Posterior cingulate gyrus (tissue), 11 donors: ENCODE measurements around the gene PLCB1.

ENCODE experiments used
- DNase-seq, 10 donors: peaks; one replicate each; pipeline versions ENCODE4 v3.0.0 to v3.0.0-alpha.2; 2020 to 2021; ENCODE audit warnings: mixed read lengths in 3 of 10
- intact Hi-C: fragments of 100-400 bp; cut with DNase I; formaldehyde crosslinking; loops from one replicate; pipeline ENCODE4 v1.15.1; 2023

Gene PLCB1

DNA sequence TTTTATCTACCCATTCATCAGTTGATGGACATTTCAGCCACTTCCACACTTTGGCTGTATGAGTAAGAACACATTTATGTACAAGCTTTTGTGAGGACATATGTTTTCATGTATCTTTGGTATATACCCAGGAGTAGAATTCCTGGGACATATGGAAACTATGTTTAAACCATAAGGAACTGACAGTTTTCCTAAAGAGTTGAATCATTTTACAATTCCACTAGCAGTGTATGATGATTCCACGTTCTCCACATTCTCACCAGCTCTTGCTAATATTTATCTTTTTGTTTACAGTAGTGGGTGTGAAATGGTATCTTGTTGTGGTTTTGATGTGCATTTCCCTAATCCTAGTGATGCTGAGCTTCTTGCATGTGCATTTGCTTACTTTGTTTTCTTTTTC is 338.1 kb downstream of the PLCB1 start:
- no peak for DNase-seq
- intact Hi-C loops = no loop called here

DNA sequence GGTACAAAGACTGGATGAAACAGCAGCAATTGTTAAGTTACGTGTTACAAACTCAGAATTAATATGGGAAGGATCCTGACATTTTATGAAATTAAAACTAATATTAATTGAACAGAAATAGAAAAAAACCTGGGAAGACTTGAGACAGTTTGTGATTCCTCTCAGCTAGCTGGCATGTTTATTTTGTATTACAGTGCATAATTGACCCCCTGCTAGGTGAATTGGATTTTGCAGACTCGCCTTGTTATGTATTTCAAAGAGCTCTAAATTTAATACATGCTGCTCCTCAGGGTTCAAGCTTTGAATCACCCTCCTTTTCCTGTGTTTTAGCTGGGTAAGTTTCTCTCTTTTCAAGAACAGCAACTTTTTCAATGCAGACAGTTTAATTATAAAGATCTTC is 339.4 kb downstream of the PLCB1 start:
- no peak for DNase-seq
- intact Hi-C loops = no loop called here

GRCh38 chr20:8473459-8473858 is 341.4 kb downstream of the PLCB1 start:
- no peak for DNase-seq
- intact Hi-C loops = no loop called here

DNA sequence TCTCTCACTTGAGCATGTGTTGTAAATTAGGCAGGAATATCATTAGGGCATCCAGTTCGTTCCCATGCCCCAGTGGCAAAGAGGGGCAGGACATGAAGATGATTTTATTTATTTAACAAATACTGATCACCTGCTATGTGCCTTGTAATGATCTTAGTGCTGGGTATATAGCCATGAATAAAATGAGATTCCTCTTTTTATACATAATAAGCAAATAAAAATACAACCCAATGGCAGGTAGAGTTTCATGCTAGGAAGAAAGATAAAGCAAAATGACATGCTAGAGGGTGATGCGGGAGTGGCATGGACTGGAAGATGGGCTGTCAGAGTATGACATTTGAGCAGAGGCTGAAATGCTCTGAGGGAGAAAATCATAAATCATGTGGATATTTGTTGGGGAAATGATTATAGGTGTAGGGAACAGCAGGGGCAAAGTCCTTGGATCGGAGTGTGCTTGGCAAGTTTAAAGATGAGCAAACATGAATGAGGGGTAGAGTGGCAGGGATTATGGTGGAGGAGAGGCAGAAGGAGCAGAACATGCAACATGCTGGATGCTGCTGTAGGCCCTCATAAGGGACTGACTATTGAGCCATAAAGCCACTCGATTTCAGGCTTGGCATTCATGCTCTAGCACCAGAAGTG is 342.1 kb downstream of the PLCB1 start:
- DNase-seq = no peak
- intact Hi-C loops = no loop called here

DNA sequence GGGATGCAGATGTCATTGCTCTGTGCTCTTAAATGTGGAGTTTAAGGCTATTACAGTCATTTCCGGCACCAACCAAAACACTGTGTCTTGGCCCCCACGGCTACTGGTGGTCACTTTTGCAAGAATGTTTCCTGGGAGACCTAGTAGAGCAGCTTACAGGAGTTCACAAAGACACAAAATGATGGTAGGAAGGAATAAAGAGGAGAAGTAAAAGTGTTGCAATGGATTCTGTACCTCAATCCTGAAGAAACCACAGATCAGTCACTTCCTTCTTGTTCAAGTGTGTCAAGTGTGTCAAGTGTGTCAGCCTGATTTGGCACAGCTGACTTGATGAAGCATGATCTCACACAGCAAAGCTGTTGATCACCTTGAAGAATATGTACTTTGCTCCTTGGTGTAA is 344.0 kb downstream of the PLCB1 start:
- DNase-seq = no peak
- intact Hi-C loops = no loop called here

GRCh38 chr20:8480597-8480996 is 348.5 kb downstream of the PLCB1 start:
- no peak for DNase-seq
- intact Hi-C loops = no loop called here

DNA sequence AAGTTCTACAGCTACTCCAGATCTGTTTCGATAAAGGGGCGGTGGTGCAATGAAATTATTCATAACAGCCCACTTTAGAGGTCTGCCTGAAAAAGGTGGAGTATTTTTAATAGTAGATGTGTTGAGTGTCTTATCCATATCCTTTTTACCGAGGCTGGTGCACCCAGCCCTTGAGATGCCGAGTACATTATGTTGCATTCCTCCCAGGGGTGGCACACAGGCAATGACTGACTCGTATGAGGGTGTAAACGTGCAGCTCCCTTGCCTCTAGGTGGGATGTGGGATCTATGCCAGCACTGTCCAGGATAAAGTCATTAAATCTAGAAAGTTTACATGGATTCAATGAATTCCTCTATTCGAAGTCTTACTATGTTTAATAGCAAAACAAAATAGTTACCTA is 355.6 kb downstream of the PLCB1 start:
- DNase-seq = no peak
- intact Hi-C loops = no loop called here

DNA sequence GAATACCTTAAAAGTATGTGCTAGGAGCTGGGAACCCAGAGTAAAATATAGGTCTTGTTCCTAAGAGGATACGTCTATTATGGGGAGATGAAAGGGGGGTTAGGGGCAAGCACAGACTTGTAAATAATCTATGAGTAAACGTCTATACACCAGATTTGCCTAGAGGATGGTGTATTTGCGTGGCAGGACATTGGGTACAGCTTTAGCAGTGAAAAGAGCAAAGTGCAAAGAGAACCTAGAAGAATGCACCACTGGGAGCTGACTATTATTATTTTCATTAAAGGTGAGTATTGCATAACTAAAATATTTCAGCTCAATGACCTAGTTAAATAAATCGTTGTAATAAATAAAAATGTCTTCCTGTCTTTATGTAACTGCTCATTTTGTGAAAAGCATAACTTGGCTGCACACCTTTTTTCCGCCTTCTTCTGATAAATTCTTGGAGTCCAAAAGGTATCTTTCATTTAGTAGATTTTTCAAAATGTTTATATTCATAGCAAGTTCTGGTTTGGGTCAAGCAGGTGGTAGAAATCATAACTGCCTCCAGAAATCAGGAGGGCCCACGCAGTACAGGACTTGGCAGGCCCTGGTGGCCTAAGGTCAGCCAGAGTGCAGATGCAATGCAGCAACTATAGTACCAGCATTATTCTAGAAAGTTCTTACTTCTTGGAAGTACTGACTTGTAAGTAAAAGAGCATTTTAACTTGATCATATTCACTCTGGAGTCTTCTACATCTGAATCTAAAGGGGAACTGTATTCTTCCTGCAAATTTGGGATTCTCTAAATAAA is 357.2 kb downstream of the PLCB1 start:
- no peak for DNase-seq
- intact Hi-C loops = no loop called here

DNA sequence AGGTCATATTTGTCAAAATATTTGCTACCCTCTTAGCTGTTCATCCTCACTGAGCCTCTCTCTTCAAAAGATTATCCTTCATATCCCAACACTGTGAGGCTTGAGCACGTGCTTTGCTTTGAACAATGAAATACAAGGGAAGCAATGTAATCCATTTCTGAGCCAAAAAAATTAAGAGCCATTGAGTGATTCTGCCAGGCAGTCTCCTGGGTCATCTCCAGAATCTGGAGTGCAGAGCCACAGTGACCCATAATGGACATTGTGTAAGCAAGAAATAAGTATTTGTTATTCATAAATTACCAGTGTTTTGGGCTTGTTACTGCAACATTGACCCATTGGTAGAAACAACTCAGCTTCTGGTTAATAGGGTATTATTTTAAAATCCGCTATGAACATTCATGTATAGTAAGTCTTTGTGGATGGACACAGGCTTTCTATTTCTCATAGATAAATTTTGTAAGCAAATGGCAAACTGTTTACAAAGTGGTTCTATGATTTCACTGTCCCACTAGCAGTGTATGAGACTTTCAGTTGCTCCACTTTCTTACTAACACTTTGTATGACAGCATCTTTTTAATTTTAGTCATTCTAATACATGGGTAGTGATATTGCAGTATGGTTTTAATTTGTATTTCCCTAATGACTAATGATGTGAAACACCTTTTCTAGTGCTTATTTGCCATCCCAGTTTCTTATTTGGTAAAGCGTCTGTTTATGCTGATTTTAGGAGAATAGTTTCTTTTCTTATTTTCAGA is 358.2 kb downstream of the PLCB1 start:
- DNase-seq = no peak
- intact Hi-C loops = no loop called here

DNA sequence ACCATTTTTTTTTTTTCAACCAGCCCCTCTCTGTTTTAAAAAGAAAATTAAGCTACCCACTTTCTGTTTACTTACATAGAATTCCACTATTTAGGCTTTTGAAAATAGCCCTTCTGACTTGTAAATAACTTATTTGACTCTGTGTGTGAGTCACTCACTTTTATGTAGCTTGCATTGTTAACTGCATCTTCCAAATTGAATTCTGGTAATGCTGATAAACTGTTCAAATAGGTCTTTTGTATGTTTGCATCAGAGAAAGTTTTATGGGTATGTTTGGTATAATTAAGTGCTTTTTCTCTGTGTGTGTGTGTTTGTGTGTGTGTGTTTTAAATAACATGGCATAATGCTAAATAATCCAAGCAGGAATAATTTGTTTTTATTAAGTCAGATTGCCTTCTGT is 360.1 kb downstream of the PLCB1 start:
- intact Hi-C loops = no loop called here
- DNase-seq = no peak

- no peak for DNase-seq
- intact Hi-C loops = no loop called here
Measured at GRCh38 chr20:8498571-8498970, 366.5 kb downstream of the PLCB1 start.

DNA sequence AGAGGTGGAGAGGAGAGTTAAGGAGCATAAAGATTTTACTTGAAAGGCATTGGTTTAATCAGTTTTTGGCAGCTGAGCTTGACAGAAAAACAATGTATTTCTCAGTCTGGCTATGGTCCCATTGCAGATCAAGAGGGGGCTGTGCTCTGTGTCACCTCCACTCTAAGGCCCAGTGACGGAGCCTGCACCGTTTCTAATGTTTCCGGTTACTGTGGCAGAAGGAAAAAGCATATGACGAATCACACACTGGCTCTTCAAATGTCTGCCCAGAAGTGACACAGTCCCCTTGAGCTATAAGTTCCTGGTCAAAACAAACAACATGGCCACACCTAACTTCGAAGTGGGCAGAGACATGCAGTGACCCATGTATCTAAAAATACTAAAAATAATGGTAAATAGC is 372.0 kb downstream of the PLCB1 start:
- DNase-seq = no peak
- intact Hi-C loops = no loop called here

DNA sequence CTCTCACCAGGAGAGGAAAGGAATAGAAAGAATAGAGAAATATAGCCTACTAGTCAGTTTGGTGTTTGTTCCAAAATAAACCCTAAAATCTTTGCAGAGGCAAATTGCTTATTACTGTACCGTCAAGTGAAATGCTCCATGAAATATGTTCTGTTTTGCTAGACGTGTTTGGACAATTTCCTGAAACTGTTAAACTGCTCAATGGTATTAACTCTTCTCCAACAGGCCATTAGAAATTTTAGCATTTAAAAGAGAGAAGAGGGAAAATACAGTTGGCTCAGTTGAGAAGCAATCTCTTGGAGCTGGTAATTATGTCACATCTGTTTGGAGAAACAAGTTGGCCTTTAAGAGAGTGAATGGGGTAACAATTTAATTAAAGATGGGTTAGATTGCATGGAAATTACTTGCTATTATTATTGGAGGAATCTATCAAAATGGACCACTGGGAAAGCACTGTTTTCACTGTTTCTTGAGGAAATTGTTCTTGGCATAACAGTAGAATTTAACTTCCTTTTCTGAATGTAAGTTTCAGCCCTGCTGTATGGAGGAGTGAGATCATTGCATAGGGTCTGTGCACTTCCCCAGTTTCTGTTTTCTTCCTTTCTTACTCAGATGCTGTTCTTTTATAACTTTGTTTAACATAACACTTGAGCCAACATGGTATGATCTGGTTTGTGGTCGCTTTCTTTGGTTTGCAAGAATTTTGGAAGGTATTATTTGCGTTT is 373.6 kb downstream of the PLCB1 start:
- intact Hi-C loops = no loop called here
- no peak for DNase-seq

DNA sequence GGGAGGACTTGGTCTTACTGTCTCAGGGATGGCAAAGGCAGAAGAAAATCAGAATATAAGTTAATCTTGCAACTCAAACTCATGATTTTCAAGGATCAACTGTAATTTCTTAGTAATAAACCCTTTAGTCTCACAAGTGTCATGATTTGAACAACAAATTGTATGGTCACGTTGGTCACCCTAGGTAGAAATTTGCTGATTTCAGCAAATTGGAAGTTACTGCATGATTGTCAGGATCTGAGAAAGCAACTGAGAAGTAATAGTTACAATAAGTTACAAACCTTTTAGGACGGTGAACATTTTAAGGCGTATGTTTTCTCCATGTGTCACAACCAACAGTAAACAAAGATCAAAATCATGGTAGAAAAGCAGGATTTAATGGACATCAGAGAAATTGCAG is 375.2 kb downstream of the PLCB1 start:
- intact Hi-C loops = no loop called here
- DNase-seq = no peak

DNA sequence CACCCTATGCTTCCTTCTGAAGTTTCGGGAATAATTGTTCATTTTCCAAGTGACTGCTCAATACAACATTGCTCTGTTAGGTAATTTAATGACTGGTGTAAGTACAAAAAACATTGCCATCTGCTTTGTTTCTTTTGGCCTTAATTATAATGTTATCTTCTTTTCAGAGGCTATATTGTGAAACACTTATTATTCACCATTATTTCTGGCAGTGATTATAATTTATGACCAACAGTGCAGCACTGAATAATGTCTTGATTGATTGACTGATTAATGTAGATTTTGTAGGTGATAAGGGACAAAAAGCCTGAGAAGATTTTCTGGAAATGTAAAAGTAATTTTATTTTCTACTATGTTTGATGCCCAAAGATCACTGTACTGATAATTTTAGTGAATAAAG is 377.7 kb downstream of the PLCB1 start:
- intact Hi-C loops = no loop called here

DNA sequence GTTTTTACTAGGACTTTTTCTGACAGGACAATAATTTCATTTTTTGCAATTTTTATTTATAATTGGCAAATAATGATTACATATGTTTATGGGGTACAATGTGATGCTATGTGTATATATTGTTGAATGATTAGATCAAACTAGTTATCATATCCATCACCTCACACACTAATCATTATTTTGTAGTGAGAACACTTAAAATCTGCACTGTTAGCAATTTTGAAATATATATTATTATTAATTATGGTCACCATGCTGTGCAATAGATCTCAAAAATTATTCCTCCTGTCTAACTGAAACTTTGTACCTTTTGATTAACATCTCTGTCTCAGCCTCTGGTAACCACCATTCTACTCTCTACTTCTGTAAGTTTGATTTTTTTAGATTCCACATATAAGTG is 378.7 kb downstream of the PLCB1 start:
- intact Hi-C loops = no loop called here
- no peak for DNase-seq

More for the DNA sequence above, 377.7 kb downstream of the PLCB1 start:
- no peak for DNase-seq

GRCh38 chr20:8512003-8512402 is 379.9 kb downstream of the PLCB1 start:
- no peak for DNase-seq
- intact Hi-C loops = no loop called here

DNA sequence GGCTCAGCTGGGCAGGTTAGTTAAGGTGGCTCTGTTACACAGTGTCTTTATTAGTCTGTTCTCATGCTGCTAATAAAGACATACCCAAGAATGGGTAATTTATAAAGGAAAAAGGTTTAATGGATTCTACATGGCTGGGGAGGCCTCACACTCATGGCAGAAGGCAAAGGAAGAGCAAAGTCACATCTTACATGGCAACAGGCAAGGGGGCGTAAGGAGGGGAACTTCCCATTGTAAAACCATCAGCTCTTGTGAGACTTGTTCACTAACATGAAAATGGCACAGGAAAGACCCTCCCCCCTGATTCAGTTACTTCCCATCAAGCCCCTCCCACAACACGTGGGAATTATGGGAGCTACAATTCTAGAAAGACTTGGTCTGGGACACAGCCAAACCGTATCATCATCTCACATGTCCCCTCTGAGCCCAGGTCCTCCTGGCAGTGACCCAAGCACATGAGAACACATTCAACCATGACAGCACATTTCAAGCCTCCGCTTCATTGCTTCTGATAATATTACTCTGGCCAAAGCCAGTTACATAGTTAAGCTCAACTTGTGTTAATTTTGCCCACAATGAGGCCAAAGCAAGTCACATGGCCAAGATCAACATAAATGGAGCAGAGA is 383.9 kb downstream of the PLCB1 start:
- no peak for DNase-seq
- intact Hi-C loops = no loop called here

GRCh38 chr20:8518878-8519277 is 386.8 kb downstream of the PLCB1 start:
- intact Hi-C loops = no loop called here
- no peak for DNase-seq

- intact Hi-C loops = no loop called here
- no peak for DNase-seq
Measured at GRCh38 chr20:8519887-8520286, 387.8 kb downstream of the PLCB1 start.

DNA sequence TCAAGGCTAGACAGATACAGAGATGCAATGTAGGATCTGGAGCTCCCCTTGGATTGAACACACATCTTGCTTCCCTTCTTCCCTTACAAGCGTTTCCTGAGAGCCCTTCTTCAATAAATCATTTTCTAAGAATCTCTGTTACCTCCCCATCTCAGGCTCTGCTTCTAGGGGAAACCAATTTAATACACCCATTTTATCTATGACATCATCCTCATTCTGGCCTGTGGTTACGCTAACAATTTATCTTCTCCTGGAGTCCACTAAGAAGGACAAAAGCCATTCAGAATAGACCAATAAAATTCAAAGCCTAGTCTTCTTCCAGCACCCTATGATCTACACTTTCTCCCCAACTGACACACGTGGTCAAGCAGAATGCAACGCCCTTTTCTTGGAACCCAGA is 390.1 kb downstream of the PLCB1 start:
- intact Hi-C loops = no loop called here
- DNase-seq = no peak
